GM19395 (cell line): Measurements from ENCODE around the gene COPZ2.
A peak's percentile ranks its signal among the peaks of the same experiment; 100 is the strongest.
"Not testable (repeated sequence)": the region's sequence is repeated elsewhere in the genome, so short reads cannot be mapped to it uniquely, and the experiment has no call there.

Experiments
- ATAC-seq: cut with Tn5 transposase; IDR thresholded peaks from one replicate; pipeline ENCODE4 v1.9.1; 2021; ENCODE audit warnings: mild to moderate bottlenecking, moderate library complexity; ENCODE audit not compliant: unreplicated experiment

The COPZ2 gene

GRCh38 chr17:48031966-48032365 is 5.6 kb downstream of the COPZ2 start:
- no peak for ATAC-seq

- no peak for ATAC-seq
Measured at GRCh38 chr17:48030531-48030930, 7.1 kb downstream of the COPZ2 start.

- no peak for ATAC-seq
Measured at GRCh38 chr17:48028736-48029135, 8.9 kb downstream of the COPZ2 start.

GRCh38 chr17:48027322-48027981 is 10.1 kb downstream of the COPZ2 start:
- ATAC-seq, result no peak

GRCh38 chr17:48026502-48027321 is 10.9 kb downstream of the COPZ2 start:
- peak; percentile 34 for ATAC-seq

GRCh38 chr17:48025904-48026501 is 11.6 kb downstream of the COPZ2 start:
- ATAC-seq, result no peak

- peak; percentile 81 for ATAC-seq
Measured at GRCh38 chr17:48025040-48025903, 12.3 kb downstream of the COPZ2 start.

GRCh38 chr17:48024149-48025039 is 13.2 kb downstream of the COPZ2 start:
- ATAC-seq, result peak; percentile 10

GRCh38 chr17:48023400-48024148 is 14.0 kb downstream of the COPZ2 start:
- ATAC-seq, result no peak

GRCh38 chr17:48022901-48023300 is 14.7 kb downstream of the COPZ2 start:
- ATAC-seq, result no peak

GRCh38 chr17:48021934-48022333 is 15.7 kb downstream of the COPZ2 start:
- no peak for ATAC-seq

- ATAC-seq, result not testable (repeated sequence)
Measured at GRCh38 chr17:48017817-48018158, 19.8 kb downstream of the COPZ2 start.

- no peak for ATAC-seq
Measured at GRCh38 chr17:48016112-48016511, 21.5 kb downstream of the COPZ2 start.

GRCh38 chr17:48014595-48015111 is 22.9 kb downstream of the COPZ2 start:
- ATAC-seq, result no peak

GRCh38 chr17:48013876-48014594 is 23.6 kb downstream of the COPZ2 start:
- ATAC-seq, result no peak

GRCh38 chr17:48012654-48013053 is 24.9 kb downstream of the COPZ2 start:
- ATAC-seq, result no peak

- ATAC-seq, result no peak
Measured at GRCh38 chr17:48012151-48012520, 25.5 kb downstream of the COPZ2 start.

GRCh38 chr17:48011405-48012150 is 26.0 kb downstream of the COPZ2 start:
- ATAC-seq, result no peak
